Gastrocnemius medialis (tissue), 4 donors: ENCODE measurements around the gene PDZD7. TPM values are rescaled to one million over a fixed set of nuclear protein-coding genes. Genes with fewer than 3 reads are reported as not detected.

ENCODE experiments used
- ATAC-seq, 2 donors: fragments of 150-250 bp; one replicate each; pipeline ENCODE4 v1.9.1; 2016
- DNase-seq, 2 donors: peaks; one replicate each; pipeline ENCODE4 v3.0.0-alpha.2; 2019
- H3K27ac ChIP-seq, 4 donors: fragments of 200-600 bp; sonication (generic); 1 replicate in 1 of 4; 2 replicates in 3 of 4; pipeline ENCODE4 v1.5.1; 2016 to 2018; ENCODE audit warnings: mild to moderate bottlenecking in 2 of 4, moderate library complexity in 1 of 4
- H3K27me3 ChIP-seq, 3 donors: fragments of 200-600 bp; sonication (generic) in 2 of 3; 1 replicate in 1 of 3; 2 replicates in 2 of 3; pipeline versions ENCODE4 v1.5.1 to v1.6.0; 2016 to 2019; ENCODE audit warnings: mild to moderate bottlenecking in 1 of 3, moderate library complexity in 1 of 3
- H3K36me3 ChIP-seq, 2 donors: fragments of 200-600 bp; sonication (generic) in 1 of 2; one replicate each; pipeline ENCODE4 v1.5.1; 2017 to 2018
- H3K4me1 ChIP-seq, 2 donors: fragments of 200-600 bp; sonication (generic) in 1 of 2; one replicate each; pipeline ENCODE4 v1.5.1; 2016 to 2017; ENCODE audit warnings: mild to moderate bottlenecking in 2 of 2
- H3K4me3 ChIP-seq, 4 donors: fragments of 200-600 bp; sonication (generic) in 3 of 4; 1 replicate in 1 of 4; 2 replicates in 3 of 4; pipeline ENCODE4 v1.5.1; 2016 to 2019; ENCODE audit warnings: mild to moderate bottlenecking in 2 of 4
- H3K9me3 ChIP-seq, 3 donors: fragments of 200-600 bp; sonication (generic) in 2 of 3; 1 replicate in 1 of 3; 2 replicates in 2 of 3; pipeline ENCODE4 v1.5.1; 2016 to 2019
- POLR2A ChIP-seq, 2 donors: fragments of 450-650 bp; IDR thresholded peaks; one replicate each; pipeline ENCODE4 v1.6.1; 2017; ENCODE audit warnings: antibody characterized with exemption in 2 of 2, mild to moderate bottlenecking in 2 of 2, moderate library complexity in 2 of 2
- in situ Hi-C, 4 donors: fragments of 200-750 bp; cut with MboI; loops; one replicate each; pipeline versions ENCODE4 v1.15.0 to v1.8.0; 2017; ENCODE audit warnings: low sequenced_read_pairs in 4 of 4
- intact Hi-C: fragments of 100-400 bp; cut with DNase I; formaldehyde crosslinking; loops from one replicate; pipeline ENCODE4 v1.15.1; 2023; ENCODE audit warnings: low total_unique reads
- total RNA-seq, 4 donors: library from RNA; depleted of rRNA; stranded (reverse); fragments of >200 nt; gene quantifications; one replicate each; pipeline versions ENCODE4 v1.1.0 to v1.2.3, GENCODE V29; 2016
- TF ChIP-seq, protein P1 (sequence below), 5 experiments: fragments of 450-650 bp in 3 of 5; fragments of 200-600 bp in 2 of 5; sonication (generic) in 2 of 5; IDR thresholded peaks in 4 of 5; conservative IDR thresholded peaks in 1 of 5; 1 replicate in 4 of 5; 2 replicates in 1 of 5; pipeline ENCODE4 v1.5.1; 2016 to 2019; ENCODE audit warnings: antibody characterized with exemption in 5 of 5, mild to moderate bottlenecking in 3 of 5, moderate library complexity in 3 of 5

The PDZD7 gene
- total RNA-seq, 4 donors from 2014 or later: 0.11 TPM; not detected in 3

DNA sequence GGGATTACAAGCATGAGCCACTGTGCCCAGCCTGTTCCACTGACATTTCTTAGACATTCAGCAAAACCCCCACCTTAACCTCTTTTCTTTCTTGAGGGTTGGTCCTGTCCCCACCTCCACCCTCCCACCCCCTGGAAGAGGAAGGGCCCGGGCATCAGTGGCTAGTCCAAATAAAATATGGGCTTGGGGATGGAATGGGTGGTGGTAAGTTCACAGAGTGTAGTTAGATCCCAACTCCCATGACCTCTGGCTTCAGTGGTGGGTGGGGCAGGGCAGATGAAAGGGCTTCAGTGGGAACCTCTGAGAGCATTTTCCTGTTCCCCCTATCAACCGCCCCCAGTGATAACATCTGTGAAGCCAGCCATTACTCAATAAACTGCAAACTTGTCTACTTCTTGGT lies 9.9 kb upstream of the PDZD7 start:
- TF ChIP-seq POLR2A (IDR thresholded peaks at IDR 0.05): no peak
- TF ChIP-seq, protein P1, sequence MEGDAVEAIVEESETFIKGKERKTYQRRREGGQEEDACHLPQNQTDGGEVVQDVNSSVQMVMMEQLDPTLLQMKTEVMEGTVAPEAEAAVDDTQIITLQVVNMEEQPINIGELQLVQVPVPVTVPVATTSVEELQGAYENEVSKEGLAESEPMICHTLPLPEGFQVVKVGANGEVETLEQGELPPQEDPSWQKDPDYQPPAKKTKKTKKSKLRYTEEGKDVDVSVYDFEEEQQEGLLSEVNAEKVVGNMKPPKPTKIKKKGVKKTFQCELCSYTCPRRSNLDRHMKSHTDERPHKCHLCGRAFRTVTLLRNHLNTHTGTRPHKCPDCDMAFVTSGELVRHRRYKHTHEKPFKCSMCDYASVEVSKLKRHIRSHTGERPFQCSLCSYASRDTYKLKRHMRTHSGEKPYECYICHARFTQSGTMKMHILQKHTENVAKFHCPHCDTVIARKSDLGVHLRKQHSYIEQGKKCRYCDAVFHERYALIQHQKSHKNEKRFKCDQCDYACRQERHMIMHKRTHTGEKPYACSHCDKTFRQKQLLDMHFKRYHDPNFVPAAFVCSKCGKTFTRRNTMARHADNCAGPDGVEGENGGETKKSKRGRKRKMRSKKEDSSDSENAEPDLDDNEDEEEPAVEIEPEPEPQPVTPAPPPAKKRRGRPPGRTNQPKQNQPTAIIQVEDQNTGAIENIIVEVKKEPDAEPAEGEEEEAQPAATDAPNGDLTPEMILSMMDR (IDR thresholded peaks at IDR 0.05 in 4 of 5, conservative IDR thresholded peaks at IDR 0.05 in 1 of 5): no peak
- in situ Hi-C loops (loop anchor here in 1 of 4 donors (10.0 kb wide), 1 partner anchor 104 kb away; no protein-coding TSS in a partner anchor), intact Hi-C loops (loop anchor here (1.0 kb wide), 1 partner anchor 26 kb away; no protein-coding TSS in a partner anchor)
- Histone ChIP-seq H3K9me3 (no peaks in the 10 kb centered on the region), H3K27ac (no peak overlapping the region), H3K4me1 (peaks cover 11 to 16% of the 10 kb centered on the region in 2 donors), H3K36me3 (peaks cover 0 to 17% of the 10 kb centered on the region in 2 donors), H3K27me3 (no peaks in the 10 kb centered on the region), H3K4me3 (no peak overlapping the region)
- no peak for ATAC-seq
- DNase-seq: no peak

DNA sequence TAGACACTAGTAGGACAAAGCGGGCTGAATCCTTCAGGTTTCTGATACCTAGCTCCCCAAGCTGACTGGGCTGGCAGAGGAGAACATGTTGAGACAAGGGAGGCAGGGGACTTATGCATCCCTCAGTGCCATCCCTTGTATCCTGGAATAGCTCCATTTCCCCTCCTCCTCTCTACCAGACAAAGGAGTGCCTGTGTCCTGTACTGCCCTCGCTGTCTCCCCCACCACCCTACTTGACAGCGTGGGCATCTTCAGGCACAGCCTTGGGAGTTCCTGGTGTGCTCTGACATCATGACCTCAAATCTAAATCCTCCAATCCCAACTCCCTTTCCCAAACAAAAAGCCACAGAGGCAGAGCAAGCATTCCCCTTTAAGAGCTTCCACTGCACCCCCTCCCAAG lies 9.1 kb upstream of the PDZD7 start:
- Histone ChIP-seq H3K27me3 (no peaks in the 10 kb centered on the region), H3K9me3 (no peaks in the 10 kb centered on the region), H3K27ac (no peak overlapping the region), H3K36me3 (peaks cover 0 to 18% of the 10 kb centered on the region in 2 donors), H3K4me3 (no peak overlapping the region), H3K4me1 (peaks cover 11 to 16% of the 10 kb centered on the region in 2 donors)
- in situ Hi-C loops (loop anchor here in 1 of 4 donors (10.0 kb wide), 1 partner anchor 105 kb away; no protein-coding TSS in a partner anchor), intact Hi-C loops (no loop called here)
- TF ChIP-seq, protein P1 (IDR thresholded peaks at IDR 0.05 in 4 of 5, conservative IDR thresholded peaks at IDR 0.05 in 1 of 5): no peak
- TF ChIP-seq POLR2A (IDR thresholded peaks at IDR 0.05): no peak
- ATAC-seq: no peak
- DNase-seq: no peak

DNA sequence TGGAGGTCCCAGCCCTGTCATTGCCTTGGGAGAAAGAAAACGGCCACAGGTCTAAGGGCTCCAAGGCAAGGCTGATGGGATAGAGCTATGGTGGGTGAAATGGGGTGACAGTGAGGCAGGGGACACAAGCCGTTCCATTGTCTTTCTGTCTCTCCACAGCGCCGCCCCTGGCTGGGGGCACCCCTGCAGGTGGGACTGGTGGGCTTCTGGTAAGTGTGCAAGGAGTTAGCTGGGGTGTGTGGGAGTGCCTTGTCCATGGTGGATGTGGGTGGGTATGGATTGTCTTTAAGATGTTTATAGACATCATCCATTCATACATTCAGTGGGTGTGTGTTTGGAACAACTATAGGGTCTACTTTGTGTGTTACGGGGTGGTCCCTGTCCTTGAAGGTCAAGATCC lies 7.6 kb upstream of the PDZD7 start:
- intact Hi-C loops (no loop called here), in situ Hi-C loops (no loop called here)
- Histone ChIP-seq H3K4me3 (no peak overlapping the region), H3K4me1 (peaks cover 9 to 15% of the 10 kb centered on the region in 2 donors), H3K27ac (no peak overlapping the region), H3K9me3 (no peaks in the 10 kb centered on the region), H3K27me3 (no peaks in the 10 kb centered on the region), H3K36me3 (peaks cover 0 to 18% of the 10 kb centered on the region in 2 donors)
- no peak for ATAC-seq
- DNase-seq: no peak
- TF ChIP-seq, protein P1 (IDR thresholded peaks at IDR 0.05 in 4 of 5, conservative IDR thresholded peaks at IDR 0.05 in 1 of 5): no peak
- TF ChIP-seq POLR2A (IDR thresholded peaks at IDR 0.05): no peak

DNA sequence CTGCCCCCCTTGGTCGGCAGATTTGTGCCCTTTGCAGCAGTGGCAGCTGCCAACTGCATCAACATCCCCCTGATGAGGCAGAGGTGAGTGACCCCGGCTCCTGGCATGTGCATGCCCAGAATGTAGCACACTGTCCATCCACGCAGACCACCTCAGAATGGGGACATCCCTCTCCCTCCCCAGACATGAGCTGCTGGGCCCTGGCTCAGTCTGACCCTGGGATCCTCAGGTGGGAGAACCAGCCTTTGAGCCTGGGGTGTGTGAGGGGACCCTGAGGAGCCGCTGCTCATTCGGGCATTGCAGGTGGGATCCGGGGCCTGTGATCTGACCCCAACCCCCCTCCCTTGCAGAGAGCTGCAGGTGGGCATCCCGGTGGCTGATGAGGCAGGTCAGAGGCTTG lies 5.8 kb upstream of the PDZD7 start:
- H3K27me3 ChIP-seq: no peaks in the 10 kb centered on the region
- H3K4me1 ChIP-seq: peaks cover 6 to 10% of the 10 kb centered on the region in 2 donors
- no peak overlapping the region for H3K27ac ChIP-seq
- TF ChIP-seq POLR2A (IDR thresholded peaks at IDR 0.05): no peak
- TF ChIP-seq, protein P1 (IDR thresholded peaks at IDR 0.05 in 4 of 5, conservative IDR thresholded peaks at IDR 0.05 in 1 of 5): no peak
- DNase-seq (no peak), ATAC-seq (no peak)
- no peaks in the 10 kb centered on the region for H3K9me3 ChIP-seq
- in situ Hi-C loops: no loop called here
- no peak overlapping the region for H3K4me3 ChIP-seq
- peaks cover 0 to 18% of the 10 kb centered on the region in 2 donors for H3K36me3 ChIP-seq
- intact Hi-C loops: no loop called here
